ENCODE results near the gene MYL10. TPM values are rescaled to one million over a fixed set of nuclear protein-coding genes. Genes with fewer than 3 reads are reported as not detected.
A peak's percentile ranks its signal among the peaks of the same experiment; 100 is the strongest.

Gene MYL10
- total and polyA plus RNA-seq, 2 of the 13 experiments (the other 11 are each of a cell fraction or from before 2014, with no cell fraction given) = not detected

DNA sequence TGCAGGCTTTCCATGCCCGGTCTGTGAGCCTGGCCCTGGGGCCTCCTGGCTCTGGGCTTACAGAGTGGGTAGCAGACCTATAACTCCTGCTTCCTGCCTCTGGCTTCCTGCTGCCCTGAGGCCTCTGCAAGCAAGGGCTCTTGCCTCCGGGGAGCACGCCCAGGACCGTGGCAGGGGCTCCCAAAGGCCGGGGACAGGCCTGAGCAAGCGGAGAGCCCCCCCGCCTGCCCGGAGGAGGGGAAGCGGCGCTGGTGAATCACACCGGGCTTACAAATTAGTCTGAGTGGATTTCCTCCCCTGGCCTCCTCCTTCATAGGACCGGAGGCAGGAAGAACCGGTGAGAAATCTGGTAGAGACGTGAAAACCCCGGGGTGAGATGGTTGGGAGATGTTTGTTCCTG, 1.5 kb upstream of the MYL10 start:
- Histone ChIP-seq H3K4me3 (replicated peaks in 1 of 3; ENCODE audit: insufficient read depth in 1 of 3, low read depth in 2 of 3, low read length in 3 of 3) (no peak overlapping the region), H3K27me3 (ENCODE audit: control insufficient read depth in 1 of 2, insufficient read depth in 2 of 2, low read length in 2 of 2) (peaks cover 2 to 50% of the 10 kb centered on the region in 2 experiments; a peak in 3 of 5 replicates), H3K9me3 (ENCODE audit: low read length) (peaks cover 8% of the 10 kb centered on the region; the same call in 1 of the 2 replicates), H4K20me1 (ENCODE audit: insufficient read depth, low read length) (no peaks in the 10 kb centered on the region), H3K4me1 (ENCODE audit: insufficient read depth, low read length) (peaks cover 12% of the 10 kb centered on the region), H3K36me3 (replicated peaks in 1 of 2; ENCODE audit: control insufficient read depth in 1 of 2, insufficient read depth in 2 of 2, low read length in 2 of 2) (no peaks in the 10 kb centered on the region), H3K9ac (ENCODE audit: insufficient read depth, low read depth, low read length) (no peak overlapping the region), H2AFZ (ENCODE audit: low read length) (no peak overlapping the region), H3K79me2 (ENCODE audit: insufficient read depth, low read length) (no peaks in the 10 kb centered on the region), H3K4me2 (ENCODE audit: low read depth, low read length) (no peak overlapping the region), H3K27ac (ENCODE audit: extremely low read length, insufficient read depth, low read length) (no peak overlapping the region)
- ChIA-PET CTCF (ENCODE audit: low intra/inter-chr PET ratio, low total read pairs) (no interaction called here), POLR2A (no interaction called here)
- intact Hi-C loops (cut with micrococcal nuclease; ENCODE audit: unreplicated experiment) = no loop called here
- DNase-seq (ENCODE audit: low spot score) (no peak), ATAC-seq (peak; percentile 34), FAIRE-seq (no peak)
- WGBS (ENCODE audit: low lambda C conversion rate) = 5% methylated on average over 14 of the region's 15 CpGs
- BruUV-seq (replicated peaks) = no TSS peak
- no peak for TF ChIP-seq KDM2A (CRISPR knock-in tag; IDR thresholded peaks at IDR 0.05; ENCODE audit: borderline replicate concordance, low read depth)
- no peak for TF ChIP-seq ZSCAN30 (CRISPR knock-in tag; IDR thresholded peaks at IDR 0.05)
- no peak for TF ChIP-seq ZNF646 (CRISPR knock-in tag; IDR thresholded peaks at IDR 0.05)
- TF ChIP-seq ZNF589 (CRISPR knock-in tag; conservative IDR thresholded peaks at IDR 0.05) = no peak
- no peak for TF ChIP-seq ZNF230 (CRISPR knock-in tag; IDR thresholded peaks at IDR 0.05)
- no peak for TF ChIP-seq SALL1 (CRISPR knock-in tag; IDR thresholded peaks at IDR 0.05)
- TF ChIP-seq ZBTB43 (CRISPR knock-in tag; conservative IDR thresholded peaks at IDR 0.05) = no peak
- TF ChIP-seq KDM4B (CRISPR knock-in tag; IDR thresholded peaks at IDR 0.05) = no peak
- no peak for TF ChIP-seq FIP1L1 (IDR thresholded peaks at IDR 0.05; ENCODE audit: borderline replicate concordance, insufficient read depth, low read depth, low read length)
- TF ChIP-seq TEF (CRISPR knock-in tag; IDR thresholded peaks at IDR 0.05) = no peak
- TF ChIP-seq HDAC1 (CRISPR knock-in tag; IDR thresholded peaks at IDR 0.05) = no peak
- TF ChIP-seq STAT5B (CRISPR knock-in tag; IDR thresholded peaks at IDR 0.05) = no peak
- TF ChIP-seq RELA (CRISPR knock-in tag; IDR thresholded peaks at IDR 0.05) = no peak
- no peak for TF ChIP-seq XRCC5 (optimal IDR thresholded peaks at IDR 0.05; ENCODE audit: low read length)
- in situ Hi-C loops (cut with HindIII; ENCODE audit: extremely low pct_ligation_motif_present, low pct_unique_long_range_greater_than_20kb) = no loop called here

All from HepG2 (cell line).